Transverse colon (tissue), 4 donors: ENCODE measurements around the gene HDAC3. TPM values are rescaled to one million over a fixed set of nuclear protein-coding genes. Genes with fewer than 3 reads are reported as not detected.

ENCODE experiments used
- DNase-seq: peaks from one replicate; pipeline ENCODE4 v3.0.0-alpha.2; 2019
- H3K27ac ChIP-seq, 4 donors: fragments of 200-600 bp; sonication (generic); 2 replicates each; pipeline ENCODE4 v1.5.1; 2016 to 2018; ENCODE audit warnings: inconsistent platforms in 4 of 4
- H3K27me3 ChIP-seq: fragments of 200-600 bp; sonication (generic); 2 replicates; pipeline ENCODE4 v1.5.1; 2017; ENCODE audit warnings: inconsistent platforms
- H3K36me3 ChIP-seq, 4 donors: fragments of 200-600 bp; sonication (generic); 2 replicates each; pipeline ENCODE4 v1.5.1; 2017 to 2019; ENCODE audit warnings: inconsistent platforms in 4 of 4
- H3K4me1 ChIP-seq, 4 donors: fragments of 200-600 bp; sonication (generic); 2 replicates each; pipeline ENCODE4 v1.5.1; 2017 to 2020; ENCODE audit warnings: inconsistent platforms in 4 of 4
- H3K4me3 ChIP-seq, 4 donors: fragments of 200-600 bp; sonication (generic); 1 replicate in 1 of 4; 2 replicates in 3 of 4; pipeline versions ENCODE4 v1.5.1 to v1.6.1; 2017 to 2019; ENCODE audit warnings: inconsistent platforms in 4 of 4
- H3K9me3 ChIP-seq, 2 donors: fragments of 200-600 bp; sonication (generic); 2 replicates each; pipeline ENCODE4 v1.5.1; 2017 to 2019; ENCODE audit warnings: inconsistent platforms in 2 of 2
- CTCF ChIP-seq, 5 experiments: fragments of 200-600 bp in 3 of 5; fragments of 450-650 bp in 2 of 5; sonication (generic) in 3 of 5; IDR thresholded peaks; 1 replicate in 2 of 5; 2 replicates in 3 of 5; pipeline ENCODE4 v1.5.1; 2016 to 2017; ENCODE audit warnings: antibody characterized with exemption in 5 of 5, inconsistent platforms in 3 of 5, mild to moderate bottlenecking in 2 of 5, moderate library complexity in 1 of 5
- EP300 ChIP-seq: sonication (generic); formaldehyde crosslinking; IDR thresholded peaks from one replicate; pipeline ENCODE4 v1.6.1; 2017; ENCODE audit warnings: antibody characterized with exemption, low read depth
- POLR2A ChIP-seq: fragments of 450-650 bp; IDR thresholded peaks from one replicate; pipeline ENCODE4 v1.6.1; 2016; ENCODE audit warnings: antibody characterized with exemption, mild to moderate bottlenecking, moderate library complexity
- POLR2AphosphoS5 ChIP-seq, 3 donors: sonication (generic); formaldehyde crosslinking; IDR thresholded peaks; one replicate each; pipeline ENCODE4 v1.6.1; 2016; ENCODE audit warnings: antibody characterized with exemption in 3 of 3
- WGBS, 2 donors: methylation state at CpG; one replicate each; pipeline ENCODE4 v1.1.5; 2018; ENCODE audit warnings: low coverage in 1 of 2; 5-methylcytosine and 5-hydroxymethylcytosine counted together
- in situ Hi-C, 4 donors: fragments of 200-750 bp; cut with MboI; loops; one replicate each; pipeline versions ENCODE4 v1.15.0 to v1.15.1; 2017; ENCODE audit warnings: low sequenced_read_pairs in 3 of 4, low pct_ligation_motif_present in 1 of 4, low pct_unique_long_range_greater_than_20kb in 1 of 4
- intact Hi-C: fragments of 100-400 bp; cut with DNase I; formaldehyde crosslinking; loops from one replicate; pipeline ENCODE4 v1.15.1; 2023; ENCODE audit warnings: low total_unique reads
- total RNA-seq, 4 donors: library from RNA; depleted of rRNA; stranded (reverse); fragments of >200 nt; gene quantifications; one replicate each; pipeline ENCODE4 v1.1.0, GENCODE V29; 2016

Gene HDAC3
- total RNA-seq, 4 donors from 2014 or later = 12.7 to 45.1 (median 40.2) TPM

- in situ Hi-C loops = loop anchor here in 3 of 4 donors (25.0 kb wide), 1 partner anchor 455 kb away; no protein-coding TSS in a partner anchor
- DNase-seq = peak; percentile 86
- peak within 1 kb of the TSS; percentile 57 to 84 (median 78) for H3K27ac ChIP-seq
- H3K27me3 ChIP-seq = no peaks in the 10 kb centered on the region
- peaks cover 10 to 26% (median 22%) of the 10 kb centered on the region in 4 donors for H3K4me1 ChIP-seq
- peak within 1 kb of the TSS; percentile 25 to 76 (median 52) for H3K4me3 ChIP-seq
- intact Hi-C loops = no loop called here
- no peaks in the 10 kb centered on the region for H3K36me3 ChIP-seq
- no peaks in the 10 kb centered on the region for H3K9me3 ChIP-seq
- TF ChIP-seq EP300 = no peak
- TF ChIP-seq CTCF (IDR thresholded peaks at IDR 0.05) = no peak
- TF ChIP-seq POLR2A = peak; percentile 13
- TF ChIP-seq POLR2AphosphoS5 (IDR thresholded peaks at IDR 0.05) = peak in 1 of 3 donors; percentile 14
- WGBS, 2 donors = 6% methylated on average over 77 of the region's 77 CpGs; no CpG with 5 or more reads in 1 of the 2 donors
These were observed 45.3 kb upstream of the HDAC3 start, which contains the start of gene ARAP3 for GRCh38 chr5:141681695-141682641. TSS of gene ARAP3 (minus strand) at chr5:141682230. CDS start at chr5:141680486, 1,744 bp downstream.

GRCh38 chr5:141681295-141681694 lies 44.6 kb upstream of the HDAC3 start:
- no peak for TF ChIP-seq CTCF (IDR thresholded peaks at IDR 0.05)
- no peak for TF ChIP-seq EP300
- no peak for TF ChIP-seq POLR2AphosphoS5 (IDR thresholded peaks at IDR 0.05)
- TF ChIP-seq POLR2A = no peak
- Histone ChIP-seq H3K36me3 (no peaks in the 10 kb centered on the region), H3K27ac (peak overlapping the region; percentile 57 to 84 (median 78)), H3K27me3 (no peaks in the 10 kb centered on the region), H3K4me1 (peaks cover 10 to 26% (median 22%) of the 10 kb centered on the region in 4 donors), H3K4me3 (peak overlapping the region in 3 of 4 donors; percentile 47 to 76 (median 56)), H3K9me3 (no peaks in the 10 kb centered on the region)
- 62 to 83% methylated on average over 2 of the region's 2 CpGs for WGBS, 2 donors
- in situ Hi-C loops (loop anchor here in 3 of 4 donors (25.0 kb wide), 1 partner anchor 456 kb away; no protein-coding TSS in a partner anchor), intact Hi-C loops (no loop called here)
- DNase-seq = no peak

GRCh38 chr5:141680751-141681201 lies 44.1 kb upstream of the HDAC3 start:
- Histone ChIP-seq H3K27me3 (no peaks in the 10 kb centered on the region), H3K4me3 (no peak overlapping the region), H3K27ac (peak overlapping the region; percentile 57 to 84 (median 78)), H3K4me1 (peaks cover 10 to 26% (median 22%) of the 10 kb centered on the region in 4 donors), H3K9me3 (no peaks in the 10 kb centered on the region), H3K36me3 (no peaks in the 10 kb centered on the region)
- peak; percentile 19 for DNase-seq
- intact Hi-C loops (no loop called here), in situ Hi-C loops (loop anchor here in 3 of 4 donors (25.0 kb wide), 1 partner anchor 457 kb away; no protein-coding TSS in a partner anchor)
- TF ChIP-seq CTCF (IDR thresholded peaks at IDR 0.05) = no peak
- peak; percentile 9 for TF ChIP-seq POLR2A
- 69% methylated on average over 6 of the region's 6 CpGs; no CpG with 5 or more reads in 1 of the 2 donors for WGBS, 2 donors

- peak overlapping the region in 3 of 4 donors; percentile 5 to 76 (median 57) for H3K27ac ChIP-seq
- no peaks in the 10 kb centered on the region for H3K36me3 ChIP-seq
- in situ Hi-C loops (loop anchor here in 3 of 4 donors (25.0 kb wide), 1 partner anchor 457 kb away; no protein-coding TSS in a partner anchor), intact Hi-C loops (no loop called here)
- peaks cover 10 to 26% (median 22%) of the 10 kb centered on the region in 4 donors for H3K4me1 ChIP-seq
- no peak for TF ChIP-seq POLR2A
- TF ChIP-seq POLR2AphosphoS5 (IDR thresholded peaks at IDR 0.05) = no peak
- no peak for TF ChIP-seq CTCF (IDR thresholded peaks at IDR 0.05)
- TF ChIP-seq EP300 = no peak
- no peak overlapping the region for H3K4me3 ChIP-seq
- H3K9me3 ChIP-seq = no peaks in the 10 kb centered on the region
- no peak for DNase-seq
- WGBS, 2 donors = 95% methylated on average over 13 of the region's 16 CpGs; no CpG with 5 or more reads in 1 of the 2 donors
- no peaks in the 10 kb centered on the region for H3K27me3 ChIP-seq
These were observed 43.5 kb upstream of the HDAC3 start for GRCh38 chr5:141680178-141680577.
